Esophagus squamous epithelium (tissue), 5 donors: ENCODE results near the gene ZNF487. TPM values are rescaled to one million over a fixed set of nuclear protein-coding genes. Genes with fewer than 3 reads are reported as not detected.
A peak's percentile ranks its signal among the peaks of the same experiment; 100 is the strongest.
"Not testable (repeated sequence)": the region's sequence is repeated elsewhere in the genome, so short reads cannot be mapped to it uniquely, and the experiment has no call there.

Source experiments
- DNase-seq: peaks from one replicate; lab custom pipeline; 2025; lab: John Stamatoyannopoulos, UW
- H3K27ac ChIP-seq, 4 donors: fragments of 200-600 bp; sonication (generic); one replicate each; pipeline ENCODE4 v1.5.1; 2016 to 2019; ENCODE audit warnings: mild to moderate bottlenecking in 1 of 4
- H3K27me3 ChIP-seq, 4 donors: fragments of 200-600 bp; sonication (generic); 1 replicate in 3 of 4; 2 replicates in 1 of 4; pipeline versions ENCODE4 v1.5.1 to v1.6.0; 2017 to 2021; ENCODE audit warnings: antibody characterized with exemption in 1 of 4
- H3K36me3 ChIP-seq, 3 donors: fragments of 200-600 bp; sonication (generic); one replicate each; pipeline ENCODE4 v1.5.1; 2016 to 2019
- H3K4me1 ChIP-seq, 3 donors: fragments of 200-600 bp; sonication (generic); one replicate each; pipeline ENCODE4 v1.5.1; 2017 to 2019
- H3K4me3 ChIP-seq, 4 donors: fragments of 200-600 bp; sonication (generic); 1 replicate in 3 of 4; 2 replicates in 1 of 4; pipeline ENCODE4 v1.5.1; 2016 to 2019; ENCODE audit warnings: mild to moderate bottlenecking in 2 of 4, moderate library complexity in 1 of 4
- H3K9me3 ChIP-seq, 3 donors: fragments of 200-600 bp; sonication (generic); one replicate each; pipeline ENCODE4 v1.5.1; 2016 to 2019
- POLR2A ChIP-seq, 4 donors: fragments of 450-650 bp; IDR thresholded peaks; one replicate each; pipeline ENCODE4 v1.6.1; 2017; ENCODE audit warnings: antibody characterized with exemption in 4 of 4, mild to moderate bottlenecking in 4 of 4, moderate library complexity in 3 of 4
- WGBS, 2 donors: methylation state at CpG; one replicate each; pipeline ENCODE4 v1.1.5; 2018; 5-methylcytosine and 5-hydroxymethylcytosine counted together
- intact Hi-C: fragments of 100-400 bp; cut with DNase I; formaldehyde crosslinking; loops from one replicate; pipeline ENCODE4 v1.15.0; 2022
- total RNA-seq, 4 donors: library from RNA; depleted of rRNA; stranded (reverse); fragments of >200 nt; gene quantifications; one replicate each; pipeline ENCODE4 v1.1.0, GENCODE V29; 2016
- TF ChIP-seq, protein P1 (sequence below), 6 experiments: fragments of 450-650 bp in 4 of 6; fragments of 200-600 bp in 2 of 6; sonication (generic) in 2 of 6; IDR thresholded peaks; one replicate each; pipeline ENCODE4 v1.5.1; 2016 to 2019; ENCODE audit warnings: antibody characterized with exemption in 6 of 6, mild to moderate bottlenecking in 4 of 6, moderate library complexity in 4 of 6
- donor health status: DM: yes; HTN: yes; CAD: no.

The ZNF487 gene
- total RNA-seq, 4 donors from 2014 or later = 1.7 to 4.6 (median 4.2) TPM

DNA sequence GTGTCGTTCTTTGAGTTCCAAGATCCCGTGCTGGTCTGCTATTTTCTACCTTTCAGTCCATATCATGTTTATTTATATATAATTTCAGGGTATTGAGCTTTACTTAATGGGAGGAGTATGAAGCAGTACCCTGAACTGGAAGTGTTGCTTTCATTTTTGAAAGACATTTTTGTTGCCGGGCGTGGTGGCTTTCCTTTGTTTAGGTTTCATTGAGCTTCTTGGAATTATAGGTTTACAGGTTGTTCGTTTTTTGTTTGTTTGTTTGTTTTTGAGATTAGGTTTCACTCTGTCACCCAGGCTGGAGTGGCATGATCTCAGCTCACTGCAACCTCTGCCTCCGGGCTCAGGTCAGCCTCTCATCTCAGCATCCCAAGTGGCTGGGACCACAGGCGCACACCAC, 7.4 kb downstream of the ZNF487 start:
- Histone ChIP-seq H3K9me3 (no peaks in the 10 kb centered on the region), H3K27ac (peak overlapping the region in 3 of 4 donors; percentile 56 to 80 (median 64)), H3K36me3 (no peaks in the 10 kb centered on the region), H3K4me3 (no peak overlapping the region), H3K4me1 (peaks cover 3 to 16% (median 6%) of the 10 kb centered on the region in 3 donors), H3K27me3 (no peaks in the 10 kb centered on the region)
- 67 to 75% methylated on average over 7 of the region's 7 CpGs for WGBS, 2 donors
- TF ChIP-seq, protein P1, sequence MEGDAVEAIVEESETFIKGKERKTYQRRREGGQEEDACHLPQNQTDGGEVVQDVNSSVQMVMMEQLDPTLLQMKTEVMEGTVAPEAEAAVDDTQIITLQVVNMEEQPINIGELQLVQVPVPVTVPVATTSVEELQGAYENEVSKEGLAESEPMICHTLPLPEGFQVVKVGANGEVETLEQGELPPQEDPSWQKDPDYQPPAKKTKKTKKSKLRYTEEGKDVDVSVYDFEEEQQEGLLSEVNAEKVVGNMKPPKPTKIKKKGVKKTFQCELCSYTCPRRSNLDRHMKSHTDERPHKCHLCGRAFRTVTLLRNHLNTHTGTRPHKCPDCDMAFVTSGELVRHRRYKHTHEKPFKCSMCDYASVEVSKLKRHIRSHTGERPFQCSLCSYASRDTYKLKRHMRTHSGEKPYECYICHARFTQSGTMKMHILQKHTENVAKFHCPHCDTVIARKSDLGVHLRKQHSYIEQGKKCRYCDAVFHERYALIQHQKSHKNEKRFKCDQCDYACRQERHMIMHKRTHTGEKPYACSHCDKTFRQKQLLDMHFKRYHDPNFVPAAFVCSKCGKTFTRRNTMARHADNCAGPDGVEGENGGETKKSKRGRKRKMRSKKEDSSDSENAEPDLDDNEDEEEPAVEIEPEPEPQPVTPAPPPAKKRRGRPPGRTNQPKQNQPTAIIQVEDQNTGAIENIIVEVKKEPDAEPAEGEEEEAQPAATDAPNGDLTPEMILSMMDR (IDR thresholded peaks at IDR 0.05) = no peak
- no peak for TF ChIP-seq POLR2A (IDR thresholded peaks at IDR 0.05)
- intact Hi-C loops = no loop called here
- no peak for DNase-seq

DNA sequence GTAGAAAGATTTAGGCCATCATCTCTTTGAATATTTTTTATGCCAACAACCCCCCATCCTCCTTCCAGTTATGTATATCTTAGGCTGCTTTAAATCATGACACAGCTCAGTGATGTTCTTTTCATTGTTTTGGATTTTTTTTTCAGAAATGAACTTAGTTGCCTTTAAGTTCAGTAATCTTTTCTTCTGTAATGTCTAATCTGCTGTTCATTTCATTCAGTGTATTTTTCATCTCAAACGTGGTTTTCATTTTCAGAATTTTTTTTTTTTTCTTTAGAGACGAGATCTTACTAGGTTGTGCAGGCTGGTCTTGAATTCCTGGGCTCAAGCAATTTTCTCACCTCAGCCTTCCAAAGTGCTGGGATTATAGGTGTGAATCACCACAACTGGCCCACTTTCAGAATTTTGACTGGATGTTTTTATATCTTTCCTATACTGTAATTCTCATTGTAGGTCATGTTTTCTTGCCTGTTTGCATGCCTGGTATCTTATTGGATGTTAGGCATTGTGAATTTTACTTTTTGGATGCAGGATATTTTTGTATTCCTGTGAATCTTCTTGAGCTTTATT, 8.1 kb downstream of the ZNF487 start:
- TF ChIP-seq POLR2A (IDR thresholded peaks at IDR 0.05) = no peak
- TF ChIP-seq, protein P1 (IDR thresholded peaks at IDR 0.05) = no peak
- no peaks in the 10 kb centered on the region for H3K36me3 ChIP-seq
- H3K27me3 ChIP-seq = no peaks in the 10 kb centered on the region
- H3K27ac ChIP-seq = peak overlapping the region in 3 of 4 donors; percentile 56 to 80 (median 64)
- no peaks in the 10 kb centered on the region for H3K9me3 ChIP-seq
- peaks cover 3 to 16% (median 6%) of the 10 kb centered on the region in 3 donors for H3K4me1 ChIP-seq
- H3K4me3 ChIP-seq = no peak overlapping the region
- intact Hi-C loops = no loop called here
- DNase-seq = no peak
- 28 to 45% methylated on average over 2 of the region's 2 CpGs for WGBS, 2 donors

DNA sequence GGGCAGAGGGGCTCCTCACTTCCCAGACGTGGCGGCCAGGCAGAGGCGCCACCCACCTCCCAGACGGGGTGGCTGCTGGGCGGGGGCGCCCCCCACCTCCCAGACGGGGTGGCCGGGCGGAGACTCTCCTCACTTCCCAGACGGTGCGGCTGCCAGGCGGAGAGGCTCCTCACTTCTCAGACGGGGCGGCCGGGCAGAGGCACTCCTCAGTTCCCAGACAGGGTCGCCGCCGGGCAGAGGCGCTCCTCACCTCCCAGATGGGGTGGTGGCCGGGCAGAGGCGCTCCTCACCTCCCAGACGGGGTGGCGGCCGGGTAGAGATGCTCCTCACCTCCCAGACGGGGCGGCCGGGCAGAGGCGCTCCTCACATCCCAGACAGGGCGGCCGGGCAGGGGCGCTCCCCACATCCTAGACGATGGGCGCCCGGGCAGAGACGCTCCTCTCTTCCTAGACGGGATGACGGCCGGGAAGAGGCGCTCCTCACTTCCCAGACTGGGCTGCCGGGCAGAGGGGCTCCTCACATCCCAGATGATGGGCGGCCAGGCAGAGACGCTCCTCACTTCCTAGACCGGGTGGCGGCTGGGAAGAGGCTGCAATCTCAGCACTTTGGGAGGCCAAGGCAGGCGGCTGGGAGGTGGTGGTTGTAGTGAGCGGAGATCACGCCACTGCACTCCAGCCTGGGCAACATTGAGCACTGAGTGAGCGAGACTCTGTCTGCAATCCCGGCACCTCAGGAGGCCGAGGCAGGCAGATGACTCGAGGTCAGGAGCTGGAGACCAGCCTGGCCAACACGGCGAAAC, 9.5 kb downstream of the ZNF487 start:
- intact Hi-C loops = not testable (repeated sequence)
- WGBS, 2 donors = 83 to 100% methylated on average over 3 to 6 of the region's 53 CpGs

DNA sequence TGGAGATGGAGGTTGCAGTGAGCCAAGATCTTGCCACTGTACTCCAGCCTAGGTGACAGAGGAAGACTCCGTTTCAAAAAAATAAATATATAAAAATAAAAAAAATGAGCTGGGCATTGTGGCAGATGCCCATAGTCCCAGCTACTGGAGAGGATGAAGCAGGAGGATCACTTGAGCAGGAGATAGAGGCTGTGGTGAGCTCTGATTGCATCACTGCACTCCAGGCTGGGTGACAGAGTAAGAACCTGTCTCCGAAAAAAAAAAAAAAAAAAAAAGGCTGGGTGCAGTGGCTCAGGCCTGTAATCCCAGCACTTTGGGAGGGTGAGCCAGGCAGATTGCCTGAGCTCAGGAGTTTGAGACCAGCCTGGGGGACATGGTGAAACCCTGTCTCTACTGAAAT, 11.8 kb downstream of the ZNF487 start:
- no peak for DNase-seq
- WGBS, 2 donors = 43 to 74% methylated on average over 1 to 2 of the region's 2 CpGs
- TF ChIP-seq, protein P1 (IDR thresholded peaks at IDR 0.05) = no peak
- TF ChIP-seq POLR2A (IDR thresholded peaks at IDR 0.05) = no peak
- Histone ChIP-seq H3K9me3 (no peaks in the 10 kb centered on the region), H3K27me3 (no peaks in the 10 kb centered on the region), H3K36me3 (no peaks in the 10 kb centered on the region), H3K27ac (no peak overlapping the region), H3K4me1 (peaks cover 21 to 43% (median 24%) of the 10 kb centered on the region in 3 donors), H3K4me3 (no peak overlapping the region)
- intact Hi-C loops = no loop called here

More for the DNA sequence above, 9.5 kb downstream of the ZNF487 start:
- not testable (repeated sequence) for H3K4me3 ChIP-seq, H3K9me3 ChIP-seq, H3K36me3 ChIP-seq, H3K27me3 ChIP-seq, DNase-seq
- peaks cover 3 to 19% (median 6%) of the 10 kb centered on the region in 3 donors for H3K4me1 ChIP-seq
- H3K27ac ChIP-seq = peak overlapping the region in 2 of 4 donors; percentile 27 to 29

DNA sequence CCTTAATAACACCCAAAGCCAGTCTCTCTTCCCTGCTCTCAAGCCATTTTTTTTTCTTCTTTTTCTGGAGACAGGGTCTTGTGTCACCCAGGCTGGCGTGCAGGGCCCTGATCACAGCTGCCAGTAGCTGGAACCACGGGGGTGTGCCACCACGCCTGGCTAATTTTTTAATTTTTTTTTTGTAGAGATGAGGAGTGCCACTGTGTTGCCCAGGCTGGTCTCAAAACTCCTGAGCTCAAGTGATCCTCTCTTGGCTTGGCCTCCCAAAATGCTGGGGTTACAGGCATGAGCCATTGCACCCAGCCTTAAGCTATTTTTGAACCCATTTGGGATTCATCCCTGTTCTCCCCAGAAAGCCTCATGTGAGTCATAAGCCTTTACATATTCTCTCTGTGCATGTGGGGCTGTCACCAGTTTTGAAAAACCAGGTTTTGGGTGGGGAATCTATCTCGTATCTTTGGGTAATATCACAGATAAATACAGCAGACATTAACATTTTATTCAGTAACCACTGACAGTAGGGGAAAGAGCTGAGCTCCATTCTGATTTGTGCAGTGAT, 15.5 kb downstream of the ZNF487 start:
- no peak for DNase-seq
- intact Hi-C loops = no loop called here
- Histone ChIP-seq H3K4me1 (peaks cover 34 to 57% (median 35%) of the 10 kb centered on the region in 3 donors), H3K27me3 (no peaks in the 10 kb centered on the region), H3K4me3 (peak overlapping the region in 1 of 4 donors; percentile 5), H3K36me3 (no peaks in the 10 kb centered on the region), H3K27ac (peak overlapping the region; percentile 65 to 92 (median 82)), H3K9me3 (no peaks in the 10 kb centered on the region)
- 30 to 35% methylated on average over 4 of the region's 4 CpGs for WGBS, 2 donors
- TF ChIP-seq POLR2A (IDR thresholded peaks at IDR 0.05) = no peak
- TF ChIP-seq, protein P1 (IDR thresholded peaks at IDR 0.05) = no peak
